IMR-90 (cell line): ENCODE data around the gene ACSS1. TPM values are rescaled to one million over a fixed set of nuclear protein-coding genes. Genes with fewer than 3 reads are reported as not detected.
A peak's percentile ranks its signal among the peaks of the same experiment; 100 is the strongest.

ENCODE experiments used
- ATAC-seq: fragments of 200-7000 bp; cut with Tn5 transposase; 2 replicates; pipeline ENCODE4 v1.9.1; 2020; ENCODE audit warnings: low read depth, mild to moderate bottlenecking, moderate library complexity
- BruUV-seq: library from RNA; stranded (reverse); fragments of 400-500 nt; replicated peaks from 2 replicates; lab custom pipeline; 2021; lab: Mats Ljungman, UMichigan
- CTCF ChIA-PET: fragments of 300-600 bp; formaldehyde crosslinking; extraction: SDS; loops from one replicate; lab custom pipeline; 2021; ENCODE audit warnings: antibody characterized with exemption; lab: Yijun Ruan, JAX
- POLR2A ChIA-PET: fragments of 300-600 bp; sonication (Branson Sonifier 250); formaldehyde crosslinking; loops from one replicate; lab custom pipeline; 2022; ENCODE audit warnings: antibody characterized with exemption; ENCODE audit not compliant: unreplicated experiment; lab: Charles Lee
- DNase-seq: peaks from one replicate; pipeline ENCODE4 v3.0.0; 2013
- H2AFZ ChIP-seq: replicated peaks from 2 replicates; pipeline ENCODE3; 2013; ENCODE audit warnings: low read length, mild to moderate bottlenecking; ENCODE audit not compliant: poor library complexity
- H2AK5ac ChIP-seq: 2 replicates; pipeline ENCODE4 v1.6.1; 2013; ENCODE audit warnings: low read depth, low read length, inconsistent platforms
- H2AK9ac ChIP-seq: replicated peaks from 2 replicates; pipeline ENCODE3; 2013; ENCODE audit warnings: mild to moderate bottlenecking, low read depth, low read length, moderate library complexity; ENCODE audit not compliant: poor library complexity
- H2BK120ac ChIP-seq: 2 replicates; pipeline ENCODE4 v1.6.1; 2013; ENCODE audit warnings: low read depth, low read length, inconsistent platforms
- H2BK15ac ChIP-seq: 3 replicates; pipeline ENCODE4 v1.6.1; 2013; ENCODE audit warnings: low read depth, low read length, inconsistent platforms
- H2BK20ac ChIP-seq: 2 replicates; pipeline ENCODE4 v1.6.1; 2013; ENCODE audit warnings: low read depth, mild to moderate bottlenecking, inconsistent platforms, low read length, moderate library complexity
- H2BK5ac ChIP-seq: 2 replicates; pipeline ENCODE4 v1.6.1; 2013; ENCODE audit warnings: mild to moderate bottlenecking, low read depth, low read length, inconsistent platforms; ENCODE audit not compliant: poor library complexity, severe bottlenecking
- H3K14ac ChIP-seq: replicated peaks from 2 replicates; pipeline ENCODE4 v1.6.1; 2013; ENCODE audit warnings: low read depth, low read length, inconsistent platforms
- H3K18ac ChIP-seq: 2 replicates; pipeline ENCODE4 v1.6.1; 2013; ENCODE audit warnings: low read depth, low read length, control low read depth
- H3K23ac ChIP-seq: 2 replicates; pipeline ENCODE4 v1.6.1; 2013; ENCODE audit warnings: low read depth, low read length, inconsistent platforms
- H3K27ac ChIP-seq: 2 replicates; pipeline ENCODE4 v1.5.1; 2013; ENCODE audit warnings: mild to moderate bottlenecking, control low read depth, low read length; ENCODE audit not compliant: insufficient read depth
- H3K27me3 ChIP-seq: 2 replicates; pipeline ENCODE4 v1.6.1; 2013; ENCODE audit warnings: low read length; ENCODE audit not compliant: control insufficient read depth, insufficient read depth
- H3K36me3 ChIP-seq: 2 replicates; pipeline ENCODE4 v1.6.1; 2013; ENCODE audit warnings: low read length, mixed read lengths; ENCODE audit not compliant: control insufficient read depth, insufficient read depth
- H3K4ac ChIP-seq: 2 replicates; pipeline ENCODE4 v1.6.1; 2013; ENCODE audit warnings: low read depth, low read length, inconsistent platforms
- H3K4me1 ChIP-seq: 2 replicates; pipeline ENCODE4 v1.6.1; 2013; ENCODE audit warnings: low read length, mixed read lengths; ENCODE audit not compliant: control insufficient read depth, insufficient read depth
- H3K4me2 ChIP-seq: 2 replicates; pipeline ENCODE4 v1.6.1; 2013; ENCODE audit warnings: low read depth, mild to moderate bottlenecking, control low read depth, low read length, moderate library complexity
- H3K4me3 ChIP-seq: 2 replicates; pipeline ENCODE4 v1.5.1; 2013; ENCODE audit warnings: low read depth, mild to moderate bottlenecking, control low read depth, low read length, moderate library complexity; ENCODE audit not compliant: insufficient read depth
- H3K56ac ChIP-seq: 2 replicates; pipeline ENCODE4 v1.6.1; 2013; ENCODE audit warnings: low read length, inconsistent platforms; ENCODE audit not compliant: insufficient read depth; ENCODE audit errors: extremely low read depth
- H3K79me1 ChIP-seq, 2 experiments: 2 replicates each; pipeline ENCODE4 v1.6.1; 2013; ENCODE audit warnings: low read length in 2 of 2, inconsistent platforms in 1 of 2, low read depth in 1 of 2
- H3K9ac ChIP-seq: 2 replicates; pipeline ENCODE4 v1.6.1; 2013; ENCODE audit warnings: low read depth, low read length, control low read depth
- H3K9me1 ChIP-seq: 2 replicates; pipeline ENCODE4 v1.6.1; 2013; ENCODE audit warnings: low read length, inconsistent platforms; ENCODE audit not compliant: insufficient read depth
- H3K9me3 ChIP-seq: 2 replicates; pipeline ENCODE4 v1.6.1; 2013; ENCODE audit warnings: low read length; ENCODE audit not compliant: control insufficient read depth, insufficient read depth
- H4K20me1 ChIP-seq: 2 replicates; pipeline ENCODE4 v1.6.1; 2013; ENCODE audit warnings: low read length, inconsistent platforms; ENCODE audit not compliant: insufficient read depth
- H4K5ac ChIP-seq: 2 replicates; pipeline ENCODE4 v1.6.1; 2013; ENCODE audit warnings: mild to moderate bottlenecking, low read depth, low read length, control low read depth
- H4K8ac ChIP-seq, 2 experiments: 2 replicates each; pipeline ENCODE4 v1.6.1; 2013; ENCODE audit warnings: low read depth in 2 of 2, low read length in 2 of 2, control low read depth in 1 of 2, inconsistent platforms in 1 of 2
- H4K91ac ChIP-seq: 2 replicates; pipeline ENCODE4 v1.6.1; 2013; ENCODE audit warnings: low read depth, low read length, inconsistent platforms; ENCODE audit not compliant: insufficient read depth
- CEBPB ChIP-seq: IDR thresholded peaks from 2 replicates; pipeline ENCODE4 v1.6.1; 2012; ENCODE audit warnings: low read depth, low read length, improper control_type of control experiment
- MXI1 ChIP-seq: IDR thresholded peaks from 2 replicates; pipeline ENCODE4 v1.6.1; 2012; ENCODE audit warnings: low read depth, mild to moderate bottlenecking, low read length, moderate library complexity, borderline replicate concordance
- RCOR1 ChIP-seq: IDR thresholded peaks from 2 replicates; pipeline ENCODE4 v1.6.1; 2012; ENCODE audit warnings: mild to moderate bottlenecking, low read length, improper control_type of control experiment; ENCODE audit not compliant: insufficient replicate concordance
- WGBS, 2 experiments: methylation state at CpG; one replicate each; pipeline versions ENCODE4 v1.1.5 to v1.1.7; 2013; ENCODE audit warnings: missing lambda C conversion rate in 2 of 2; ENCODE audit not compliant: insufficient read length in 1 of 2; ENCODE audit errors: extremely low coverage in 2 of 2; 5-methylcytosine and 5-hydroxymethylcytosine counted together
- dilution Hi-C: fragments of 300-500 bp; cut with HindIII; formaldehyde crosslinking; loops from one replicate; pipeline ENCODE4 v1.14.3; 2018; ENCODE audit warnings: low sequenced_read_pairs; ENCODE audit not compliant: unreplicated experiment
- in situ Hi-C: fragments of 300-500 bp; cut with MboI; formaldehyde crosslinking; loops from 3 replicates; pipeline ENCODE4 v1.14.3; 2019; ENCODE audit warnings: low sequenced_read_pairs, inconsistent platforms, mixed read lengths
- intact Hi-C: fragments of 100-400 bp; cut with micrococcal nuclease; formaldehyde crosslinking; loops from 2 replicates; pipeline ENCODE4 v1.10.0; 2022
- polyA plus RNA-seq, 3 experiments: library from polyadenylated mRNA; depleted of rRNA; stranded (reverse); fragments of >200 nt; gene quantifications; 2 replicates each; pipeline ENCODE4 v1.2.3, GENCODE V29; 2012; ENCODE audit warnings: low replicate concordance in 1 of 3
- total RNA-seq: library from RNA; depleted of rRNA; stranded (reverse); fragments of >200 nt; gene quantifications from 2 replicates; pipeline ENCODE4 v1.2.3, GENCODE V29; 2012
- TF ChIP-seq, protein P1 (sequence below): conservative IDR thresholded peaks from 2 replicates; pipeline ENCODE4 v1.5.1; 2012; ENCODE audit warnings: mild to moderate bottlenecking, low read depth, low read length, improper control_type of control experiment

ACSS1 gene
- total and polyA plus RNA-seq, 2 of the 4 experiments (the other 2 are of a cell fraction), result 0.72 to 1.2 TPM

DNA sequence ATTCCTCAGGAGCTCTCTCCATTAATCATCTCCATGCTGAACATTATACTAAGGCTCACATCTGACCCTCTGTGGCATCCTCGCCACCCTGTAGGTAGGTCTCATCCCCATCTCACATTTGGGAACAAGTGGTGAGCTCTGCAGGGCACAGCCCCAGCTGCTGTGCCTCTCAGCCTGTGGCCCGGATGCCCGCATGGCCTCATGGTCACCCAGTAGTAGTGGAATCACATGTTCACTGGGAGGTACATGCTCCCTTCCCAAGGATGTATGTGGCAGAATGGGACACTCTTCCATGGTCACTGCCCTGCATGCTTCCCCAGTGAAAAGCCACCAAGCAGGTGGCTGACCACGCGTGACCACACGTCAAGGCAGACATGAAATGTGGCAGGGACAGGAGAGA is 39.1 kb downstream of the ACSS1 start:
- TF ChIP-seq CEBPB, result no peak
- no peak for TF ChIP-seq MXI1
- no peak for TF ChIP-seq RCOR1
- TF ChIP-seq, protein P1, sequence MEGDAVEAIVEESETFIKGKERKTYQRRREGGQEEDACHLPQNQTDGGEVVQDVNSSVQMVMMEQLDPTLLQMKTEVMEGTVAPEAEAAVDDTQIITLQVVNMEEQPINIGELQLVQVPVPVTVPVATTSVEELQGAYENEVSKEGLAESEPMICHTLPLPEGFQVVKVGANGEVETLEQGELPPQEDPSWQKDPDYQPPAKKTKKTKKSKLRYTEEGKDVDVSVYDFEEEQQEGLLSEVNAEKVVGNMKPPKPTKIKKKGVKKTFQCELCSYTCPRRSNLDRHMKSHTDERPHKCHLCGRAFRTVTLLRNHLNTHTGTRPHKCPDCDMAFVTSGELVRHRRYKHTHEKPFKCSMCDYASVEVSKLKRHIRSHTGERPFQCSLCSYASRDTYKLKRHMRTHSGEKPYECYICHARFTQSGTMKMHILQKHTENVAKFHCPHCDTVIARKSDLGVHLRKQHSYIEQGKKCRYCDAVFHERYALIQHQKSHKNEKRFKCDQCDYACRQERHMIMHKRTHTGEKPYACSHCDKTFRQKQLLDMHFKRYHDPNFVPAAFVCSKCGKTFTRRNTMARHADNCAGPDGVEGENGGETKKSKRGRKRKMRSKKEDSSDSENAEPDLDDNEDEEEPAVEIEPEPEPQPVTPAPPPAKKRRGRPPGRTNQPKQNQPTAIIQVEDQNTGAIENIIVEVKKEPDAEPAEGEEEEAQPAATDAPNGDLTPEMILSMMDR, result no peak
- peaks cover 2% of the 10 kb centered on the region; the same call in 1 of the 2 replicates for H3K4me1 ChIP-seq
- ChIA-PET CTCF (no interaction called here), POLR2A (no interaction called here)
- H2AK5ac ChIP-seq, result no peak overlapping the region
- no peak overlapping the region for H4K5ac ChIP-seq
- H3K27me3 ChIP-seq, result peaks cover 3% of the 10 kb centered on the region; the same call in 1 of the 2 replicates
- intact Hi-C loops, result no loop called here
- H3K9ac ChIP-seq, result no peak overlapping the region
- no peak overlapping the region for H2AFZ ChIP-seq
- no peak overlapping the region for H3K23ac ChIP-seq
- 90% methylated on average over 2 of the region's 6 CpGs; no CpG with 5 or more reads in 1 of the 2 experiments for WGBS, 2 experiments
- H3K14ac ChIP-seq, result no peak overlapping the region
- no peak for ATAC-seq
- in situ Hi-C loops, result no loop called here
- no peak overlapping the region for H3K4ac ChIP-seq
- peak overlapping the region; percentile 72 for H2AK9ac ChIP-seq
- H3K9me1 ChIP-seq, result 0 out of 2 replicates have a peak, but pooled peaks cover 3% of the 10 kb centered on the region
- H2BK120ac ChIP-seq, result no peak overlapping the region
- no peak overlapping the region for H2BK15ac ChIP-seq
- dilution Hi-C loops, result no loop called here
- H3K56ac ChIP-seq, result no peak overlapping the region
- no peaks in the 10 kb centered on the region for H3K36me3 ChIP-seq
- no peak overlapping the region for H3K27ac ChIP-seq
- no peaks in the 10 kb centered on the region for H4K20me1 ChIP-seq
- no peak overlapping the region for H4K91ac ChIP-seq
- BruUV-seq, result no TSS peak
- H2BK5ac ChIP-seq, result no peak overlapping the region
- DNase-seq, result no peak
- H3K79me1 ChIP-seq, result no peaks in the 10 kb centered on the region
- H3K4me2 ChIP-seq, result no peak overlapping the region
- H3K18ac ChIP-seq, result no peak overlapping the region
- no peak overlapping the region for H4K8ac ChIP-seq
- H3K9me3 ChIP-seq, result no peaks in the 10 kb centered on the region
- H2BK20ac ChIP-seq, result no peak overlapping the region
- H3K4me3 ChIP-seq, result no peak overlapping the region
